ENCODE results near the gene PLLP.

The PLLP gene

DNA sequence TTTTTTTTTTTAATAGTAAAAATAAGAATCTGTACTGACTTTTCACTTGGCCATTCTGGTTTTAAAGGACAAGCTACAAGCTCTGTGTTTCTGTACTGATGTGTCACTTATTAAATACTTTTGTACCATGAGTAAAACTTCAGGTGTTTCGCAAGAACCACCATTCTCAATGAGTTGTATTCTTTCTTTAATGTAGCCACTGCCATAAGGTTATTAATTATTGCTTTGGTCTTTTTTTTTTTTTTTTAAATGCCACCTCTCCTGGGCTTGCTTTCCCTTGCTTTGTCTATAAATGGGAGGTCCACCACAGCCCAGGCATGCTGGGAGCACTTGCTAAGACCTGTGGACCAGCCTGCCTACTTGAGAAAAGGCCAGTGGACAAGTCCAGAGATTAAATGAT is 31.0 kb downstream of the PLLP start:
- no peak for DNase-seq

DNA sequence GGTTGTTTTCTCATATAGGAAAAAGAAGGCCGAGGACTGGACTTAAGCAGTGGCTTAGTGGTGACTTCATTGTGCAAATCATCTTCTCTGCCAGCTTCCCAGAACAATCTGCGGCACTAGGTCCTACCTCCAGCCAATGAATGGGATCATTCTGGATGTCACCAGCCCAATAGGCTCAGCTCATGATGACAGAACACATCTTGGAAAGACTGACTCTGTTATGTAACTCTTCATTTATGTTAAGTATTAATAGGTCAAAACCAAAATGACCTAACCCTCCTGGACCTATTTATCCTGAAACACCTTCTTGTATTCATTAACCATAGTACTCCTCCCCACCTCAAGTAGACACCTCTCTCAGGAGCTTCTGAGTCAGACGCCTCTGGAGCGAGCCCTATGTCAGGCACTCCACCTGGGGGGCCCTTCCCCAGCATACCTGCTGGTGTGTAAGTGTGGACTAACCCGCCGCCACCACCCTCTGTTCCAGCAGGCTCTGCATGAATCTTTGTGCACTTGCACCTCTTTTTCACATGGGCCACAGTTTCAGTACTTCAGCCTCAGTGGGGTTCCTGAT is 32.2 kb downstream of the PLLP start:
- no peak for DNase-seq

DNA sequence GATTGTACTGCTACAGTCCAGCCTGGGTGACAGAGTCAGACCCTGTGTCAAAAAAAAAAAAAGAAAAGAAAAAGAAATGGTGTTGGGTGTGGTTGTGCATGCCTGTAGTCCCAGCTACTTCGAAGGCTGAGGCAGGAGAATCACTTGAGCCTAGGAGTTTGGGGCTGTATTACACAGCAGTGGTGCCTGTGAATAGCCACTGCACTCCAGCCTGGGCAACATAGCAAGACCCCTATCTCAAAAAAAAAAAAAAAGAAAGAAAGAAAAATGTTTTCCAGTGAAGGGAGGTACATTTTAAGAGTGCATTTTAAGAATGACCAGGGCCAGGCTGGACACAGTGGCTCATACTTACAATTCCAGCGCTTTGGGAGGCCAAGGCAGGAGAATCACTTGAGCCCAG is 33.1 kb downstream of the PLLP start:
- no peak for DNase-seq

DNA sequence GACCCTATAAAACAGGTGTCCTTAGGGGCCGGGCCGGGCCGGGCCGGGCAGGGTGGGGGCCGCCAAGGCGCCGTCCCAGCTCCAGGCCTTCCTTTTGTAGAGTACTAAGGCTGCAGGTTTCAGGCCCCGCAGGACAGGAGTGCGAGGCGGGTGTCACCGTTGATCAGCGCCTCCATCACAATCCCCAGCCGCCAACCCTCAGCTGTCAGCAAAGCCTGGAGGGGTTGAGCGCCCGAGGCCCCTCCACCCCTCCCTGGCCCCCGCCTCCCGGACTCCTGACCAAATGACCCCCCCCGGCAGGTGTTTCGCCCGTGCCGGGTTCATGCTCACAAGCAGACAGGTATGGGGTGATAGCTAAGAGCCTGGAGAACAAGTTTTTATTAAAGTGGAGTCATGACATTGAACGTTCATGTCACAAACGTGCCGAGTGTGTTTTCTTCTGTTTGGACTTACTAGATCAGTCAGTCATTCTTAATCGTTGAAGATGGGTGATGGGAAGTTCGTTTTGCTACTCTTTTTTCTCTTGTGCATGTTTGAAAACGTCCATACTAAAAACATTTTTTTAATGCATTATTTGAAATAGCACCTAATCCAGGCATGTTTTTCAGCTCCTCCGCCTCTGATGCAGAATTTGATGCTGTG is 38.9 kb downstream of the PLLP start:
- no peak for DNase-seq

DNA sequence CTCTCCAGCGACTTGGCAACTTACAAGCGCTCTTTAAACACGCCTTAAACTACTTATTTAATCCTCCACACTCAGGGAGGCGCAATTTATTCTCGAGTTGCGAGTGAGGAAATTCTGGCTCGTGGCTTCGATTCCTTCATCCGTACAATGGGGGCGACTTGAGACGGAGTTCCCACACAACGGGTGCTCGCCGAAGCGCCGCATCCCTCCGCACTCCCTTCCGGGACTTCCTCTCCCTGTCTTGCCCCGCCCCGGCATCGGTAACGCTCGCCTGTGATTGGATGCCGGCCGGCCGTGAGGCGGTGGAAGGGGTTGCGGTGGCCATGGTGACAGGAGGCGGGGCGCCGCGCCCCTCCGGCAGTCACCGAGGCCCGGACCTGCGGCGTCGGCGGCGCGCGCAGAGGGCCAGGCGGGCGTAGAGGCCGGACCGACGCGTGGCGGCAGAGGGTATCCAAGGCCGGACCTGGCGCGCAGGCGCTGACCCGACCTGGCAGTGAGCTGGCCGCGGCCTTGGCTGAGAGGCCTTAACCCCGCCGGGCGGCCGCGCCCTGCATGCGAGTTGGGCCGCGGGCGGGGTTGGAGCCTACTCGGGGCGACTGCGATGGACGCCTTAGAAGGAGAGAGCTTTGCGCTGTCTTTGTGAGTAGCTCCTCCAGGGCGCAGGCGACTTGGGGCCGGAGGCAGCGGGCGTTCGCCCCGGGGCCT is 39.6 kb downstream of the PLLP start, which contains the start of gene ARL2BP:
Gene ARL2BP (plus strand): TSS at position 493 of the 705 bp plus-strand sequence. CDS start 109 bp downstream, at position 602.
- peak; percentile 97 for DNase-seq

DNA sequence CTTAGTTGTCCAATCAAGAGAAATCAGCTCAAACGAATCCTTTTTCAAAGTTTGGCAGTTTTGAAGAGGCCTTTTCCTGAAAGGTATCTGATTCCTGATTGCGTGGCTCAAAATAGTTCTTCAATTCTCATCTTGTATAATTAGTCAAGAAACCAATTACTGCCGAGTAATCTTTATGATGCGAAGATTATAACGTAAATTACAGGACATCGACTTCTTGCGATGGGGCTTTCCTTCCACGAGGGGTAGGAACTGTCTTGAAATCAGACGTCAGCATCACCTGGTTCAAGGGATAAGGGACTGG is 40.1 kb downstream of the PLLP start:
- no peak for DNase-seq

DNA sequence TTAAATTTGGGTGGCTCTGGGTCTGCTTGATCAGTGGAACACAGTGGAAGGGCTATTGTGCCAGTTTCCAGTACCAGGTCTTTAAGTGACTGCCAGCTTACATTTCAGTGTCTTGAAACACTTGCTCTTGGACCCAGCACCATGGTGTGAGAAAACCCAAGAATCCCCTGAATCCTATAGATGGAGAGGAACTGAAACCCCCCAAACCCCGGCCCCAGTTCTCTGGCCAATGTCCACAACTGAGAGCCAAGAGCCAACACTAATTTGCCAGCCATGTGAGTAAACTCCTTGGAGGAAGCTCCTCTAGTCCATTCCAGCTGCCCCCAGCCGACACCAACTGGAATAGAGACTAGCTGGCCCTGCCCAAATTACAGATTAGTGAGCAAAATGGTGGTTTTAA is 41.8 kb downstream of the PLLP start:
- DNase-seq: no peak

DNA sequence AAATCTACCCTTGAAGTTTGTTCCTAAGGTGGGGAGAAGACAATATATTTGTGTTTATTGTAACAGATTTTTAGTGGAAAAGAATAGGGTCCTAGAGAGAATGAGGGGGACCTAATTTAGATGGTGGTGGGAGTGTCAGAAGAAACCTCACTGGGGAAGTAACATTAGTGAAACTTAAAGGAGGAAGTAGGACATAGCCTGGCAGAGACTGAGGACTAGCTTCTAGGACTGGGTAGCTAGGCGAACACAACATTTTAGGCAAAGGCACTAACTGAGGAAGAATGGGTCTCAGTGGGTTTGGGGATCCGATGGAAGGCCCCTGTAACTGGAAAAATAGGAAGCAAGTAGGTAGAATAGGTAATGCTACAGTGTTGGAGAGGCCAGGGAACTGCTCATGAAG is 43.6 kb downstream of the PLLP start:
- DNase-seq: no peak

DNA sequence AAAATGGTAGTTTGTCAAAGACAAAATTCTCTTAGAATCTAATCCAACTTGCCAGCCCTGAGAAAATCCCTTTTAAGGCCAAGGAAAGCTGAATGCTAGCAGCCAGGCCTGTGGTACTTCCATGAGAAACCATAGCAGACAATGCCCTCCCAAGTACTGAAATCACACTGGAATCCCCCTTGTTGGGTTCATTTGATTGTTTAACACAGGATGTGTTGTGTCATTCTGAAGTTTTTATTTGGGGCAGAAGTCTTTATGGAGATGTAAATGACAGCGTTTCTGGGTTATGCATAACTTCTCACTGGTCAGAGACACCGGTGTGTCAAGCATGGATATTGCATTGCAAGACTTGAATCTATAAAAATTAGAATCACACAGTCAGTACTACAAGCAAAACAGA is 45.4 kb downstream of the PLLP start:
- DNase-seq: no peak

DNA sequence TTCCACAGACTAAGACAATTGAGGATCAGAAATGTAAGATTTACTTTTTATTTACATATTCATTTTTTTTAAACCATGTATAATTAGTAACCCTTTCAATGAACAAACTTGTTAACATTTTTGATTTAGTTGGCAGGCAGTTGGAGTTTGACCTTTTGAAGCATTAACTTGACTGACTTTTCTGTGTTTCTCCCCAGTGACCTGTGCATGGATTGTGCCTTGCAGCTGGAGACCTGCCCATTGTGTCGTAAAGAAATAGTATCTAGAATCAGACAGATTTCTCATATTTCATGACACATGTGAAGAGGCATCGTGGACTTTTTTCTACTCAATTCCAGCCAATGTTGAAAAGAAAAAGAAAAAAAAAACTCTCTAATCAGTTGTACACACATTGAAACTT is 45.8 kb downstream of the PLLP start:
- DNase-seq: no peak

DNA sequence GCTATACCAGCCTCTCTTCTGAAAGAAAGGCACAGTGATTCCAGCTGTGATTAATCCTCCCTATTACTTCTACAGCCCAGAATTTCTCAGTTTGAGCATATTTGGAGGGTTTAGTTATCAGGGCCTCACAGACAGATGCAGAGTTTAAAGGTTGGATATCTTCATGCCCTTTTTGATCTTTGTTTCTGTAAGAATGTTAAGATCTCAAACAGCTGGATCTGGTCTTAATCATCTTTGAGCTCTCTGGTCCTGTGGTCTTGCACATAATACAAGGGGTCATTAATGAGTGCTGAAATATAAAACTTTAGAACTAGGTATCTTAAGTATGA is 48.5 kb downstream of the PLLP start:
- no peak for DNase-seq

DNA sequence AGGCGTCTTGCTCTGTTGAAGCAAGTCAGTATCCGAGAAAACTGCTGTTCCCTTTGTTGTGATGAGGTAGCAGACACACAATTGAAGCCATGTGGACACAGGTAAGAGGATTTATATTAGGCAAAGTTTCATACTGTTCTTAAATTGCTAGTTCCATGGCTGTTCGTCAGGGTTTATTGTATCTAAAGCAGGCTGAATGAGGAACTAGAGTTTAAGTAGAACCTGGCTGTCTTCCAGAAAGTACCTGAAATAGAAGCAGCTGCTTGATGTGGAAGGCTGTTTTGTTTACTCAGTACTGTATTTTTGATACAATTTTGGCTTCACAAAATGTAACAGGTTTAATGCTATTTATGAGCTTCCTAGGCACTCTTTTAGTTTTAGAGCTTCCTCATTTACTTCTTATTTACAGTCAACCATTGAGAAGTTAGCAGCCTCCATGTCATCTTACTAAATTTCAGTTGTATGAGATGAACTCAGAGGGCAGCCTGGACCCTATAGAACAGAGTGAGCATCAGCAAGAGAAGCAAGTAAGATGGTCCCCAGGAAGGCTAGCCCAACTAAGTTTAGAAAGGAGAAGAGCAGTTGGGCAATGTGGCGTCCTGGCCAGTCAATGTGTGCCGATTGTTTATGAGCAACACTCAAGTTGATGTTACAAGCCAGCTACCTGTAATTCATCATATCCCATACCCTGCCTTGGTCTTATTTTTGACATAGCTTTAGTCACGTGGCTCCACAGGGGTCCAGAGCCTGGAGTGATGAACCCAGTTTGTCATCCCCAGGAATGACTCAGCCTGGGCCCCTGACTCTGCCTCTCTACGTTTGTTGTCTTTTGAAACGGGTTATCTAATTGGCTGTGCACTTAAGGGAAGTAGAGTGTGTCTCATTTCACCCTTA is 49.1 kb downstream of the PLLP start:
- no peak for DNase-seq

DNA sequence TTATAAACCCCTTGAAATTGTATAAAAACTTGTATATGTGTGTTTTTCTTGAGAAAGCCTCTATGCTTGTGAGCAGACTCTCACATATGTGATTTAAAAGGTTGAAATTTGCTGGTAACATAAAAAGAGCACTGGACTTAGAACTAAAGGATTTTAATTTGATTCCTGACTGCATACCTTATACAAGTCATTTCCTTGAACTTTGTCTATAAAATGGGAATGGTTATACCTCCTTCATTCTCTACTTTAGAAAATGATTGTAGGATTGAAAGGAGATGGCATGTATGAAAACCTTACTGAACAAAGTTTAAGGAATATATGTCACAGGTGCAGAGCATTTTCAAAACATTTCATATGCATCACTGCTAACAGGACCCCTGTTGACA is 49.8 kb downstream of the PLLP start:
- DNase-seq: no peak

DNA sequence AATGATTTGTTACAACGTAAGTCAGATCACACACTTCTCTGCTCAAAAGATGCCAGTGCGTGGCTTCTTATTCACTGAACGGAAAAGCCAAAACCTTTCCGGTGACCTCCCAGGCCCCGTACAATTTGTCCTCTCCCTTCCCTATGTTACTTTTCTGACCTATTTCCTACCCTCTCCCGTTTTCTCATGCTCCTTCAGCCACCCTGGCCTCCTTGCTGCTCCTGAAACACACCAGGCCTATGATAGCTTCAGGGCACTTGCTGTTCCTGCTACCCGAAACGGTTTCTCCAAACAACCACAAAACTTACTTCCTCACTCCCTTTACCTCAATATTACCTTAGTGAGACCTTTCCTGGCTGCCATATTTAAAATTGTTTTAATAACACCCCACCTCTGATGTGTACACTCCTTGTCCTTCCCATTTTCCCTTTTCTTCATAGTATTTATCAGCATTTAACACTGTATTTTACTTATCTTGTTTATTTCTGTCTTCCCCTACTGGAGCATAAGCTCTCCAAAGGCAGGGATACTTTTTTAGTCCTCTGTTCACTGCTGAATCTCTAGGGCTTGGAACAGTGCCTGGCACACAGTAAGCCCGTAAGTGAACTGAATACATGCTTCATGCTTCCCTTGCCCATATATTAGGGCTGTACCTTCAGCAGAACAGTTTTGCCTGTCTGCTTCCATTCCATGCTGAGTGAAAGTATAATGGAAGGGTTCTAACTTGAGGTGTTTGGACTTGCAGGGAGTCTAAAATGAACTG is 50.3 kb downstream of the PLLP start:
- no peak for DNase-seq

DNA sequence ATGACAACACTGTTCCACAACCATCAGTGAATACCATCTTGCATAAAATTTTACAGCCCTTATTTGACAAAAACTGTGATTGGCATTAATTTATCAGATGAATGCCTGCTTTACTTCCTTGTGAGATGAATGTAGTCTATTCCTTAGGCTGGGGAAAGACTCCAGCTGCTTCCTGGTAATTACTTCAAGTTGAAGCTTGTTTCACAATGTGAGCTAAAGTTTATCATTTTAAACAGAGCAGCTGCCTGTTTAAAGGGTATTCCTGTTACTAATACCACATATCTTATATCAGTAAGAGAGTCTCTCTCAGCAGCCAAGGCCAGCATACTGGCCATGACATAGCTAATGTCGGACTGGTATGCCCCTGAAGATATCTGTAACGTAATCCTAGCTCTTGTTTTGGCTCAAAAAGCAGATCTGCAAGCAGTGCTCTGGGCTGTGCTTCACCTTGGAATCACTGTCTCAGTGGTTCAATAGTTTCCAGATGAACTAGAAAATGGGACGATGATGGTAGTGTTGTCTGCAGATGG is 52.6 kb downstream of the PLLP start:
- DNase-seq: no peak

DNA sequence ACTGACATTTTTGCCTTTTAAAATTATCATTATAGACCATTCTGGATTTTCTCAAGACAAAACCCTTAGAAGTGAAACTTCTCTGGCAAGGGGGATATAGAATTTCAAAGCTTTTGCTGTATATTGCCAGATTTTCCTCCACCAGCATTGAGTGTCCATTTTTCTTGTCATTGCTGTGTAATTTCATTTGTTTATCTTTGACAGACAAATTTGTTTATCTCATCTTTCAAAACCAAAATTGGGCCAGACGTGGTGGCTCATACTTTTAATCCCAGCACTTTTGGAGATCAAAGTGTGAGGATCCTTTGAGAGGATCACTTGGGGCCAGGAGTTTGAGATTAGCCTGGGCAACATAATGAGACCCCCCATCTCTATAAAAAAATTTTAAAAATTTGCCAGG is 55.4 kb downstream of the PLLP start:
- DNase-seq: no peak

DNA sequence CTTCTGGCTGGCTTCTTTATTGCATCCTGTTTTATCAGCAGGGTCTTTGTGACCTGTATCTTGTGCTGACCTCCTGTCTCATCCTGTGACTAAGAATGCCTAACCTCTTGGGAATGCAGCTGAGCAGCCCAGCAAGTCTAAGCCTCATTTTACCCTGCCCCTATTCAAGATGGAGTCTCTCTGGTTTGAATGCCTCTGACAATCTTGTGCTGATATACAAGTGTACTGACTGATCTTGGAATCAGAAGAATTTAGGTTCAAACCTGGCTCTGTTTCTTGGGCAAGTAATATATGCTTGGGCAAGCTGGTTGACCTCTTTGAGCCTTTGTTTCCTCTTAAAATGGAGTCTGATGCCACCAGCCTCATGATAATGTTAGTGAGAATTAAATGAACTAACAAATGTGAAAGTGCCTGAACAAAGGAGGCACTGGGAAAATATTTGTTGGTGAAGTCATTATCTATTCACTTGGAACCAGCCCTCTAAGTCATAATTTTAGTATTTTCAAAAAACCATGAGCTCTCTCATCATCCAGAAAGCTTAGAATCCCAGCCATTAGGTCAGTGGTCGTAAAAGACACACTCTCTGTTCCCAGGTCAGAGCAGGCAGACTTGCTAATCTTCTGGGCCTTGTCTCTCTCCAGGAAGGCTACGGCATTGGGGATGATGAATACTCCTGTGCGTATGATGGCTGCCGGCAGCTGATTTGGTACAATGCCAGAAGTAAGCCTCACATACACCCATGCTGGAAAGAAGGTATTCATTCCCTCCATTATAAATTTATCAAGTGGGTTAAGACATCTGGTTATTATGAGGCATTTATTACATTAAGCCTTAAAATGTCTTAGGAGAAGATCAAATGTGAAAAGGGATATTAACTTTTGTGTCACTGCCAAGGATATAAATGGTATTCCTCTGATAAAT is 57.5 kb downstream of the PLLP start:
- no peak for DNase-seq

DNA sequence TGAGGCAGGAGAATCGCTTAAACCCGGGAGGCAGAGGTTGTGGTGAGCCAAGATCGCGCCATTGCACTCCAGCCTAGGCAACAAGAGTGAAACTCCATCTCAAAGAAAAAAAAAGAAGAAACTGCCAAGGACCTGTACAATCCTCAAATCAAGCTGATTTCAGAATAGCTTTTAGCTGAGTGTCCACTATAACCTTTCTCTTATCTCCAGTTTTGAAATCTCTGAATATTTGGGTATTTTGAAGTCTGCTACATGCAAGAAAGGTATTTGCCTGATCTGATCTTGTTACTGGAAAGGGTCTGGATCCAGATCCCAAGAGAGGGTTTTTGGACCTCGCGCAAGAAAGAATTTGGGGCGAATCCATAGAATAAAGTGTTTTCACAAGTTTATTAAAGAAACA is 58.5 kb downstream of the PLLP start:
- DNase-seq: no peak

DNA sequence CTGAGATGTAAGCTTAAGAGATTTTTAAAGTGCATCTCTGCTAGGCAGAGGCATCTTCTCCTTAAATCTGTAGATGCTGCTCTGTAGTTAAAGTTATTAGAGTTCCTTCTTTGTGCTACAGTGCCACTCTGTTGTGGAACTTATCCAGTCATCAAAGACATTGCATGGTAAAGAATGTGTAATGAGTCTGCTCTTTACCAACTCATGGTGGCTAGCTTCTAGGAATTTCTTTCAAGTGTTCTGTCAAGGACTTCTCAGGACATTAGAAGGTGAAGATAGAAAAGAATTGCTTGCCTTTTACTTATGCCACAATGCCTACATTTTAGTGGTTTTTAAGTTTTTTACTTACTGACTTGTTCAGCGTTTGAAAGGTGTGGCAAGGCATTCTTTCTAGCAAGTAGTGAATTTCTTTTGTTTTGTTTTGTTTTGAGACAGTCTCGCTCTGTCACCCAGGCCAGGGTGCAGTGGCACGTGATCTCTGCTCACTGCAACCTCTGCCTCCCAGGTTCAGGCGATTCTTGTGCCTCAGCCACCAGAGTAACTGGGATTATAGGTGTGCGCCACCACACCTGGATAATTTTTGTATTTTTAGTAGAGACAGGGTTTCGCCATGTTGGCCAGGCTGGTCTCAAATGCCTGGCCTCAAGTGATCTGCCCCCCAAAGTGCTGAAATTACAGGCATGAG is 59.7 kb downstream of the PLLP start:
- no peak for DNase-seq

DNA sequence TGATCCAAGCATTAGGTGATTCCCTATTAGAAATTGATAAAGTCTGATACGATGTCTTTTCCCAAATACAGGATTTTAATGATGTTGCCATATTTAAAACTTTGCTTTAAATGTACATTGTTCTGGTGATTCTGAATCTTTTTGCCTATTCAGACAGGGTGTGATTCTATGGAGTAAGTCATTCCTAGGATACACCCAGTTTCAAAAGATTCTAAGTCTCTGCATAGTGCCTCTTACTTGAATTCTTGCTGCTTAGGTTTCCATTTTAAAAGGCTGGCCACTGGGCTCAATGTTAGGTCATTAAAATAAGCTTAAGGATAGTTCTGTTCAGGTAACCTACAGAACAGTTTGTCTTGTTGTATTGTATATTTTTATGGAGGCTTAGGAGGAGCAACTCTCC is 61.4 kb downstream of the PLLP start:
- no peak for DNase-seq

DNA sequence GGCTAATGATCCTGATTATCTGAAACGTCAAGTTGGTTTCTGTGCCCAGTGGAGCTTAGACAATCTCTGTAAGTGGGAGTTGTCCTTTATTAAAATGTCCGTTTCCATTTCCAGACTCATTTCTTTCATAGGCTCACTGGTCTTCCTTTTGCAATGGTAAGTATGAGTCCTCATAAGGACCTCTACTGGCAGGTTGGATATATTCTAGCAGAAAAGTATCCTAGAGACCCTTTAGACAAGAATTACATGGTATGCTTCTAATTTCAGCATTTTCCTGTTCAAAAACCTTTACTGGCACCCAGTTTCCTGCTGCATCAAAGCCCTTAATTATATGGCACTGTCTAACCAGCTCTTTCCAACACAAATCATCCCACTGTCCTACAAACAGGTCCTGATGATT is 67.5 kb downstream of the PLLP start:
- DNase-seq: no peak
